K562 (cell line): Measurements from ENCODE around the gene PLXNA2. TPM values are rescaled to one million over a fixed set of nuclear protein-coding genes. Genes with fewer than 3 reads are reported as not detected.

Experiments used
- ATAC-seq: fragments of 200-7000 bp; cut with Tn5 transposase; 3 replicates; pipeline ENCODE4 v1.9.1; 2020; ENCODE audit warnings: moderate library complexity
- BruUV-seq: library from RNA; stranded (reverse); fragments of 400-500 nt; replicated peaks from 2 replicates; lab custom pipeline; 2021; lab: Mats Ljungman, UMichigan
- CTCF ChIA-PET: fragments of 300-600 bp; formaldehyde crosslinking; extraction: SDS; loops from one replicate; lab custom pipeline; 2021; ENCODE audit warnings: low intra/inter-chr PET ratio; lab: Yijun Ruan, JAX
- POLR2A ChIA-PET: fragments of 300-600, 350-650 bp; sonication (Branson Sonifier 250); formaldehyde crosslinking; extraction: SDS; loops from one replicate; lab custom pipeline; 2021; ENCODE audit warnings: antibody characterized with exemption, inconsistent platforms; lab: Yijun Ruan, JAX
- DNase-seq, 4 experiments: peaks; one replicate each; pipeline versions ENCODE4 v3.0.0 to v3.0.0-alpha.2; 2011 to 2018; ENCODE audit warnings: low spot score in 3 of 4, mixed read lengths in 3 of 4; ENCODE audit errors: extremely low read depth in 1 of 4
- FAIRE-seq: peaks from 2 replicates; lab custom pipeline; 2011; peaks lifted over from hg19 to GRCh38; lab: Jason Lieb, UNC
- H2AFZ ChIP-seq: 2 replicates; pipeline ENCODE4 v1.6.0; 2011; ENCODE audit warnings: low read depth, low read length, control low read depth, inconsistent platforms
- H3K27ac ChIP-seq: fragments of 200-600 bp; 3 replicates; pipeline ENCODE4 v1.8.0; 2011; ENCODE audit warnings: low read depth, mild to moderate bottlenecking, control low read depth, inconsistent platforms, low read length, moderate library complexity, mixed read lengths; ENCODE audit errors: extremely low read depth
- H3K27me3 ChIP-seq, 2 experiments: fragments of 300-600 bp in 1 of 2; 2 replicates in 1 of 2; 3 replicates in 1 of 2; pipeline versions ENCODE4 v1.6.0 to v1.8.0; 2011; ENCODE audit warnings: inconsistent platforms in 2 of 2, low read length in 2 of 2, mild to moderate bottlenecking in 1 of 2, mixed read lengths in 1 of 2, moderate library complexity in 1 of 2; ENCODE audit not compliant: control insufficient read depth in 2 of 2, insufficient read depth in 2 of 2
- H3K36me3 ChIP-seq: fragments of 300-600 bp; 3 replicates; pipeline ENCODE4 v1.8.0; 2011; ENCODE audit warnings: mild to moderate bottlenecking, low read length, inconsistent platforms; ENCODE audit not compliant: control insufficient read depth, insufficient read depth
- H3K4me1 ChIP-seq, 2 experiments: fragments of 200-600 bp in 1 of 2; replicated peaks in 1 of 2; 2 replicates in 1 of 2; 3 replicates in 1 of 2; pipeline versions ENCODE4 v1.5.1 to v1.8.0; 2011; ENCODE audit warnings: inconsistent platforms in 2 of 2, low read length in 2 of 2, mild to moderate bottlenecking in 1 of 2, mixed read lengths in 1 of 2, moderate library complexity in 1 of 2; ENCODE audit not compliant: control insufficient read depth in 2 of 2, insufficient read depth in 2 of 2
- H3K4me2 ChIP-seq: 2 replicates; pipeline ENCODE4 v1.6.1; 2011; ENCODE audit warnings: low read length, control low read depth, inconsistent platforms, mixed read lengths; ENCODE audit not compliant: insufficient read depth
- H3K4me3 ChIP-seq: fragments of 200-600 bp; sonication (generic), shearing (Covaris generic); 2 replicates; pipeline ENCODE4 v1.5.1; 2016; ENCODE audit warnings: control low read depth, inconsistent platforms
- H3K79me2 ChIP-seq: fragments of 200-600 bp; 3 replicates; pipeline ENCODE4 v1.8.0; 2011; ENCODE audit warnings: low read length, inconsistent platforms; ENCODE audit not compliant: control insufficient read depth, insufficient read depth
- H3K9ac ChIP-seq, 2 experiments: 2 replicates each; pipeline versions ENCODE4 v1.6.0 to v1.6.1; 2011; ENCODE audit warnings: low read depth in 2 of 2, low read length in 2 of 2, control low read depth in 1 of 2, inconsistent platforms in 1 of 2, mild to moderate bottlenecking in 1 of 2, mixed read lengths in 1 of 2; ENCODE audit not compliant: insufficient read depth in 1 of 2
- H3K9me1 ChIP-seq: one replicate; pipeline ENCODE4 v1.6.0; 2011; ENCODE audit warnings: inconsistent platforms, mild to moderate bottlenecking, low read length, moderate library complexity; ENCODE audit not compliant: control insufficient read depth, insufficient read depth
- H3K9me3 ChIP-seq: replicated peaks from 2 replicates; pipeline ENCODE4 v1.5.1; 2011; ENCODE audit warnings: low read depth, low read length, inconsistent platforms; ENCODE audit not compliant: control insufficient read depth, insufficient read depth
- H4K20me1 ChIP-seq: replicated peaks from 2 replicates; pipeline ENCODE4 v1.6.1; 2011; ENCODE audit warnings: low read length, inconsistent platforms, mixed read lengths; ENCODE audit not compliant: control insufficient read depth, insufficient read depth
- C11orf30 ChIP-seq: fragments of 450-650 bp; IDR thresholded peaks from 2 replicates; pipeline ENCODE4 v1.6.1; 2016; ENCODE audit warnings: low read depth, mild to moderate bottlenecking
- FOXP4 ChIP-seq: sonication (generic); formaldehyde crosslinking; IDR thresholded peaks from 2 replicates; pipeline ENCODE4 v1.8.0; 2022; ENCODE audit warnings: mild to moderate bottlenecking, missing genetic modification reagents, borderline replicate concordance
- GABPA ChIP-seq: fragments of 200-800 bp; sonication (Bioruptor generic); conservative IDR thresholded peaks from 2 replicates; pipeline ENCODE4 v1.6.1; 2016; ENCODE audit warnings: low read depth, missing genetic modification characterization, missing compliant biosample characterization
- NR2C1 ChIP-seq, 2 experiments: fragments of 450-650 bp; IDR thresholded peaks; 2 replicates each; pipeline ENCODE4 v1.6.1; 2017; ENCODE audit warnings: mild to moderate bottlenecking in 2 of 2, antibody characterized with exemption in 1 of 2, inconsistent platforms in 1 of 2, missing compliant biosample characterization in 1 of 2, missing genetic modification characterization in 1 of 2
- WGBS: fragments of 100-300 bp; shearing (Covaris generic); methylation state at CpG from one replicate; pipeline ENCODE4 v1.1.6; 2016; ENCODE audit warnings: low coverage, mixed read lengths; ENCODE audit not compliant: insufficient coverage; ENCODE audit errors: missing lambda C conversion rate; 5-methylcytosine and 5-hydroxymethylcytosine counted together
- in situ Hi-C: fragments of 300-500 bp; cut with MboI; formaldehyde crosslinking; loops from 4 replicates; pipeline ENCODE4 v1.15.0; 2018; ENCODE audit warnings: inconsistent platforms, mixed read lengths
- intact Hi-C: fragments of 100-400 bp; cut with micrococcal nuclease; formaldehyde crosslinking; loops from 2 replicates; pipeline ENCODE4 v1.14.2; 2022
- polyA plus RNA-seq, 8 experiments: library from polyadenylated mRNA; depleted of rRNA in 4 of 8; stranded (reverse) in 5 of 8; unstranded in 3 of 8; fragments of >200 nt; fragmentation: Nextera tagmentation in 2 of 8; fragmentation: Illumina TruSeq in 1 of 8; extraction: Ambion mirVana in 2 of 8; extraction: Trizol in 1 of 8; gene quantifications; 2 replicates each; pipeline versions ENCODE4 v1.2.1 to v1.2.3, GENCODE V29; 2011 to 2014; ENCODE audit warnings: inconsistent platforms in 1 of 8, missing spikeins in 1 of 8
- total RNA-seq, 7 experiments: library from RNA; depleted of rRNA in 6 of 7; stranded (reverse); fragments of >200 nt in 6 of 7; fragmentation: Illumina TruSeq in 2 of 7; extraction: Trizol in 2 of 7; gene quantifications; 2 replicates each; pipeline versions ENCODE4 v1.2.1 to v1.2.3, GENCODE V29; 2011 to 2021; ENCODE audit warnings: low replicate concordance in 1 of 7

PLXNA2 gene
- total and polyA plus RNA-seq, 9 of the 15 experiments (the other 6 are each of a cell fraction or from before 2014, with no cell fraction given), result 0.01 to 1.3 (median 0.32) TPM

- Histone ChIP-seq H3K27ac (no peak overlapping the region), H3K4me2 (no peak overlapping the region), H3K27me3 (peaks cover 5 to 11% of the 10 kb centered on the region in 2 experiments; a peak in 3 of 5 replicates), H3K9ac (no peak overlapping the region), H3K79me2 (no peaks in the 10 kb centered on the region), H3K4me3 (no peak overlapping the region), H3K9me1 (no peaks in the 10 kb centered on the region), H3K36me3 (no peaks in the 10 kb centered on the region), H4K20me1 (0 out of 2 replicates have a peak, but pooled peaks cover 4% of the 10 kb centered on the region), H3K4me1 (no peaks in the 10 kb centered on the region), H2AFZ (no peak overlapping the region), H3K9me3 (no peaks in the 10 kb centered on the region)
- in situ Hi-C loops, result no loop called here
- DNase-seq (no peak), ATAC-seq (no peak), FAIRE-seq (no peak)
- ChIA-PET CTCF (no interaction called here), POLR2A (interaction anchor here (0.6 to 2.1 kb wide), 3 partner anchors 9 to 1463 kb away, joined by 3 to 9 read pairs (median 4); no protein-coding TSS in a partner anchor)
- TF ChIP-seq GABPA (no peak), FOXP4 (CRISPR knock-in tag) (no peak), NR2C1 (IDR thresholded peaks at IDR 0.05) (no peak), NR2C1 (tag; IDR thresholded peaks at IDR 0.05) (no peak), C11orf30 (no peak)
- intact Hi-C loops, result no loop called here
- WGBS, result 0% methylated on average over 1 of the region's 1 CpG
- BruUV-seq, result no TSS peak
Observed at GRCh38 chr1:208278638-208279037, 34.5 kb upstream of the PLXNA2 start.
